ENCODE results near the gene ADAM11.

The ADAM11 gene

GRCh38 chr17:44831371-44831770, 72.6 kb downstream of the ADAM11 start:
- DNase-seq (ENCODE audit: low read depth in 3 of 3) = no peak
